GM19452 (cell line): ENCODE results near the gene ZNF554.
"Not testable (repeated sequence)": the region's sequence is repeated elsewhere in the genome, so short reads cannot be mapped to it uniquely, and the experiment has no call there.

Experiments used
- ATAC-seq: cut with Tn5 transposase; IDR thresholded peaks from one replicate; pipeline ENCODE4 v1.9.1; 2021; ENCODE audit not compliant: unreplicated experiment

ZNF554 gene

DNA sequence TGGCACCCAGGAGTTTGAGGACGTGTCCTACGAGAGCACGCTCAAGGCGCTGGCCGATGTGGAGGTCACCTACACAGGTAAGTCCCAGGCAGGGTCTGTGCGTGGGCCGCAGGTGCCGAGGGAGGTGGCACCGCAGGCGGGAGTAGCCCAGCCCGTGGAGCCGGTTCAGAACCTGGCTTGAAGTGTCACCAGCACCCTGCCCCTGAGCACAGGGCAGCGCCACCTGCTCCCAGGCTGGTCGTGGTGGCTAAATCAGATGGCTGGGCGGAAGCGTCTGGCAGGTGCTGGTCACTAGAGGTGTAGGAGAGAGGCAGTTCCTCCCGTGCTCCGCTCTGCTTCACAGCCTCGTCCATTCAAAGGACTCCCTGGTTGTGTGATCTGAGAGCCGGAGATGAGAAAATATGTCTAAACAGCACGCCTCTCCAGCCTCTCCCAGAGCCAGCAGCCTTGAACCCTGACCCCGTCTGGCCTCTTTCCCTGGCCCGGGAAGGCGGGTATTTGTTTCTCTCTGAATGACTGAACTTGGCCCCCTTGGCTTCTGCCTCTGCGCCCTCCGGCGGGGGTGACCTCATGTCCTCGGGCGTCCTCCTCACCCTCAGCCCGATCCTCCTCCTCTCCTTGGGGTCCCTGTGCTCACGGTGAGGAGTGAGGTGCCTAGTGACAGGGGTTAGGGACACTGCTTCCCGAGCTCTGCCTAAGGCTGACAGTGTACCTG, 29.0 kb upstream of the ZNF554 start:
- ATAC-seq, result no peak

DNA sequence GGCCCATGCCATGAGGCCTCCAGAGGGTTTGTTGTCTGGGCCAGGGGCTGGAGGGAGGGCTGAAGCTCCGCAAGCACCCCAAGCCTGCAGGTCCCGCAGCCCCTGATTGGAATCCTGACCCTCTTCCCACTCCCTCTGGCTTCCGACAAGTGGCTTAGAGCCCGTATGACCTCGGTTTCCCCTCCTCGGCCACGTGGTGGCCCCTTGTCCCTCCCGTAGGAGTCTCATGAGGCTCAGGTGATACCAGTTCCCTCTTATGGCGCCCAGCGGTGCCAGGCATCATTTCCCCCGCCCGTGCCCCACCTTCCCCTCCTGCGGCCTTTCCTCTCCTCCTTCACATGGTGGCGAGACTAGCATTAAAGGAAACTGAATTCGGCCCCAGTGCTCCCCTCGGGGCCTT, 28.2 kb upstream of the ZNF554 start:
- no peak for ATAC-seq

DNA sequence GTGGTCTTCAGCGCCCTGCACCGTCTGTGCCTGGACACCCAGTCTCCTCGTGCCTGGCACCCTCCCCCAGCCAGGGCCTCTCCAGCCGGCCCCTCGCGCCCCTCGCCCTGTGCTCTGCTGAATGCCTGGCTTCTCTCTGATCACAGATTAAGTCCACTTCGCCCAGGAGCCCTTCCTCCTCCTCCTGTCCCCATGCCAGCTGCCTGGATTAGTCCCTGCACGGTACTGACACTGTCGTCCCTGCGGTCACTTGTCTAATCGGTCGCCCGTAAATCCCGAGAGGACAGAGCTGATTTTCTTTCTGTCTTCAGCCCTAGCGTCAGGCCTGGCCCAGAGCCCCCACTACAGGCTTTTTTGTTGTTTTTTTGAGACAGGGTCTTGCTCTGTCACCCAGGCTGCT, 27.8 kb upstream of the ZNF554 start:
- no peak for ATAC-seq

DNA sequence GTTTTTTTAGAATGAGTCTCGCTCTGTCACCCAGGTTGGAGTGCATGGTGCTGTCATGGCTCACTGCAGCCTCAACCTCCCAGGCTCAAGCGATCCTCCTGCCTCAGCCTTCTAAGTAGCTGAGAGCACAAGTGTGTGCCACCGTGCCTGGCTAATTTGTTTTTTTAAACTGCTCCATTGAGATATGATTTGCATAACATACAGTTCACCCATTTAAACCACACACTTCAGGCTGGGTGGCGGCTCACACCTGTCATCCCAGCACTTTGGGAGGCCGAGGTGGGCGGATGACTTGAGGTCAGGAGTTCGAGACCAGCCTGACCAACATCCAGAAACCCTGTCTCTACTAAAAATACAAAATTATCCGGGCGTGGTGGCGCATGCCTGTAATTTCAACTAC, 27.0 kb upstream of the ZNF554 start:
- not testable (repeated sequence) for ATAC-seq

DNA sequence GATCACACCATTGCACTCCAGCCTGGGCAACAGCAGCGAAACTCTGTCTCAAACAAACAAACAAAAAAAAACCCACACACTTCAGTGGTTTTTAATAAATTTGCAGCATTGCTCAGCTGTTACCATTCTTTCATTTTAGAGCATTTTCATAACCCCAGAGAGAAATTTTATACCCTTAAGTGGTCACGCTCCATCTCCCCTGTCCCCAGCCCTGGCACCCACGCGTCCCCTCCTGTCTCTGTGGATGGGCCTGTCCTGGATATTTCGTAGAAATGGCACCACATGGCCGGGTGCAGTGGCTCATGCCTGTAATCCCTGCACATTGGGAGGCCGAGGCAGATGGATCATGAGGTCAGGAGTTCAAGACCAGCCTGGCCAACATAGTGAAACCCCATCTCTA, 26.5 kb upstream of the ZNF554 start:
- ATAC-seq, result no peak

DNA sequence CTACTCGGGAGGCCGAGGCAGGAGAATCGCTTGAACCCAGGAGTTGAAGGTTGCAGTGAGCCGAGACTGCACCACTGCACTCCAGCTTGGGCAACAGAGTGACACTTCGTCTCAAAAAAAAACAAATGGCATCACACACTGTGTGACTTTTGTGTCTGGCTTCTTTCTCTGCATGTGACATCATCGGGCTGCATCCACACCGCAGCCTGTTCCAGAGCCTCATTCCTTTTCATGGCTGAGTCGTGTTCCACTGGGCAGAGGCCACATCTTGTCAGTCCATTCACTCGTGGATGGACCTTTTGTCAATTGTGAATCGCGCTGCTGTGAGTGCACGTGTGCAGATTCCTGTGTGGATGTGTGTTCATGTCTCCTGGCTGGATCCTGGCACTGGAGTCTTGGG, 26.1 kb upstream of the ZNF554 start:
- ATAC-seq, result no peak

DNA sequence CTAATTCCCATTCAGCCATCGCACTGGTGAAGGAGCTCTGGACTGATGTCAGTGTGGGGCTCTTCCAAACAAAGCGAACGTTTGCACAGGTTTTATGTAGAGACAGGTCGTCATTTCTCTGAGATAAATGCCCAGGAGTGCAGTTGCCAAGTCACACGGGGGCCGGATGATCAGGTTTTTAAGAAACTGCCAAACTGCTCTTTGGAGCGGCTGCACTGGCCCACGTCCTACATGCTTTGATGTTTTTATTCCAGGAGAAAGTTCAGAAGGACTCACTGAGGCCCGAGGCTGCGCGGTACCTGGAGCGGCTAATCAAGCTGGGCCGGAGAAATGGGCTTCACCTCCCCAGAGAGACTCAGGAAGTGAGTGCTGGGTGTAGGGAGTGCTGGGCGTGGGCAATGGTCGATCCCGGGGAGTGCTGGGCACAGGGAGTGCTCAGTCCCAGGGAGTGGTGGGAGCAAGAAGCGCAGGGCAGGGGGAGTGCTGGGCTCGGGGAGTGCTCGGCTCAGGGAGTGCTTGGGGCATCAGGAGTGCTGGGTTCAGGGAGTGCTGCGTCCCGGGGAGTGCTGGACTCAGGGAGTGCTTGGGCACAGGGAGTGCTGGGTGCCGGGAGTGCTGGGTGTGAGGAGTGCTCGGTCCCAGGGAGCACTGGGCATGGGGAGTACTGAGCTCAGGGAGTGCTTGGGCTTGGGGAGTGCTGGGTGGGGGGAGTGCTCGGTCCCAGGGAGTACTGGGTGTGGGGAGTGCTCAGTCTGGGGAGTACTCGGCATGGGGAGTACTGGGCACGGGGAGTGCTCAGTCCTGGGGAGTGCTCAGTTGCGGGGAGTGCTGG, 23.6 kb upstream of the ZNF554 start:
- ATAC-seq, result no peak

DNA sequence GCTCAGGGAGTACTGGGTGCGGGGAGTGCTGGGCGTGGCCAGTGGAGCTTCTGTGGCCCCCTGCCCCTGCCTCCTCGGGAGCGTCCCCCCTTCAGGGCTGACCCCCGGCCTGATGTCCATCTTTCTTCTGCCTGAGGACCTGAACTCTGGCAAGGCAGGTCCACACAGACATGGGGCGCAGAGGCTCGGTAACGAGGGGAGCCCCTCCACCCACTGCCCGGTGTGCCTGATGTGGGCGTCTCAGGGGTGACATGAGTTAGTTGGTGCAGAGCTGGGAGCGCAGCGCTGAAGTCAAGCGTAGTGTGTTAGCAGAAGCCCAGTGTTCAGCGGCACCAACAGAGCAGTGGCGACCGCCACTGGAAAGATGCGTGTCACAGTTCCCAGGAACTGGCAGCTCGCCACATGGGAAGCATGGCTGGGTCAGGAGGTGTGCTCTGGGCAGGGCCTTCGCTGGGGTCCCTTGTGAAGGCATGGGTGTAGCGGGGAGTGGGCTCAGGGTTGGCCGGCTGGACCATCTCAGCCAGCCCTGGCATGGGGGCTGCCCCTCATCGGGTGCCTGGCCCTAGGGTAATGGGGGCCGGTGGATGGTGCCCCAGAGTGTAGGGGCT, 22.9 kb upstream of the ZNF554 start:
- ATAC-seq, result no peak

DNA sequence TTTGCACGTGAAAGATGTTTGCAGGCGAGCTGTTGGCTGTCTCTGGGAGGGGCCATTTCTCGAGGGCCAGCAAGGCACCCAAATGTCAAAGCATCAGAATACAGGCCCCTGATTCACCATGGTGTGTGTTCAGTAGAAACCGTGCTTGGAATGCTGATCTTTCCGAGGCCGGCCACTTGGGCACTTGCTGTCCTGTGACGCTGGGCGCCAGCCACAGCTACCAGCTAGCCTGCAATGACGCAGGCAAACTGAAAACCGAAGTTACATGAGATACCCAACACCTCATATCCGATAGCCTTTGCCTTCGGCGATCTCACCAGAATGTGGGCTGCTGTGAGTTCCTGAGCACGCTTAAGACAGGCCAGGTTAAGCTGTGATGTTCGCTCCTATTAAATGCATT, 22.4 kb upstream of the ZNF554 start:
- ATAC-seq, result no peak

DNA sequence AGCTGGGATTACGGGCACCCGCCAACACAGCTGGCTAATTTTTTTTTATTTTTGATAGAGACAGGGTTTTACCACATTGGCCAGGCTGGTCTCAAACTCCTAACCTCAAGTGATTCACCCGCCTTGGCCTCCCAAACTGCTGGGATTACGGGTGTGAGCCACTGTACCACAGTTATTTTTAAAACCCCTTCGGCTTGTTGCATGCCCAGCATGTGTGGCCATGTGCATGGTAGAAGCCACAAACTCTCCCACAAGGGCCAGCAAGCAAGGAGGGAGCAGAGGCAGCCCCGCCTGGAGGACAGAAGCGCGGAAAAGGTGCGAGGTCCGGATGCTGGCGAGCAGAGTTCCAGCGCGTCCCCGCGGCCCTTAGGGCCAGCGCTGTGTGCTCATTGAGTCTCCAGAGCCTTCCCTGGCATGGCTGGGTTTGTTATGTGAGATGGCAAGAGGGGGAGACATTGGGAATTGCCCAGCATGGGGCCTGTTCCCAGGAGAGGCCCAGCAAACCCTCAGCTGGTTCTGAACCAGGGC, 21.4 kb upstream of the ZNF554 start:
- ATAC-seq, result no peak

DNA sequence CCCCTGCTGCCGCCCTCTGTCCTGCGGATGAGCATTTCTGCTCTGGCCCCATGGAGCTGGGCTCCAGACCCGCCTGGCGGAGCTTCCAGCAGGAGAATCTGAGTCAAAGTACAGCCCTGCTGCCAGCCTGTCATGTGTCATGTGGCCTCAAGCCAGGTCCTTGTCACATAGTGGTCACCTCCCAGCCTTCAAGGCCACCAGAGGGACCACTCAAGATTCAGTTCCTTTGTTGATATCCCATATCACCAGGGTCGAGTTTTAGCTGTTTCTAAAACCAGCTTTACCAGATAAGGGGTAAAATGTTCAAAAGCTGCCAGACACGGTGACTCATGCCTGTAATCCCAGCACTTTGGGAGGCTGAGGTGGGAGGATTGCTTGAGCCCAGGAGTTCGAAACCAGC, 20.9 kb upstream of the ZNF554 start:
- ATAC-seq, result no peak

DNA sequence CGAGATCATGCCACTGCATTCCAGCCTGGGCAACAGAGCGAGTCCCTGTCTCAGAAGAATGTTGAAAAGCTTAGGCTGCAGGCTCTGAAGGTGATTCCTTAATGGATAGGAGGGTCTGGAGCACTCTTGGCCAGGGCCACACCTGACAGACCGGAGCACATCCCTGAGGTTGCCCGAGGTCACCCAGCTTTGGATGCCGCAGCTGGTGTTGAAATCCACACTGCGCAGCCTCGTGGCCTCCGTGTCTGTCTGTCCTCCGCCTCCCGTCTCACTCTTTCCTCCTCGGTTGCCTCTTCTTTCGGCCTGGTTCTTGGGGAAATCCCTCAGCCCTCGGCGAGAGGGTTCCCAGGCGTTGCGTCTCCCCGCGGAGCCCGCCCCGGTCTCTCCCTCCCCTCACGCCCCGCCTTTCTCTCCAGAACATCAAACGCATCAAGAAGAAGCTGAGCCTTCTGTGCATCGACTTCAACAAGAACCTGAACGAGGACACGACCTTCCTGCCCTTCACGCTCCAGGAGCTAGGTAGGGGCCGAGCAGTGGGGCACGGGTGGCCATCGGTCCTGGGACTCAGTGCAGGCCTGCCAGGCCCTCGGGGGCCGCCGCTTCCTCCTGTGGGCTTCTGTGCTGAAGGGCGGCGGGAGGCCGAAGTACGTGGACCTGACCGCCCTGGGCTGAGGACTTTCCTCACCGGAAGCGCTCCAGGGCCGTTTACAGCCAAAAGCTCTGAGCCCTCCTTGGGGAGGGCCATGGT, 20.2 kb upstream of the ZNF554 start:
- no peak for ATAC-seq

DNA sequence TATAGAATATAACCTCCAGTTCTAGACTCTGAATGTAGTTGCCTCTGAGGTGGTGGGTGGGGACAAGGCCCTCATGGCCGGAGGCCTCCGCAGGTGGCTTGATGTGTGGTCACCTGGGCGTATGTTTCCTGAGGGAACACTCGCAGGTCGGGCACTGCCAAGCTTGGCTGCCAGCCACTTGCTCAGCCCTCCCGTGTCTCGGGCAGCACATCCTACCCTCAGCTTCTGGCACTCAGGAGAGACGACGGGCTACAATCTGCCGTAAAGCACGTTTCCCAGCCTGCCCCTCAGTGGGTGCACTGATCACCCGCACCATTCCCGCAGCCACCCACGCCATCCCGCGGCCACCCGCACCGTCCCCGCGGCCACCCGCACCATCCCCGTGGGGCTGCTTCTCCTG, 19.2 kb upstream of the ZNF554 start:
- ATAC-seq, result no peak

DNA sequence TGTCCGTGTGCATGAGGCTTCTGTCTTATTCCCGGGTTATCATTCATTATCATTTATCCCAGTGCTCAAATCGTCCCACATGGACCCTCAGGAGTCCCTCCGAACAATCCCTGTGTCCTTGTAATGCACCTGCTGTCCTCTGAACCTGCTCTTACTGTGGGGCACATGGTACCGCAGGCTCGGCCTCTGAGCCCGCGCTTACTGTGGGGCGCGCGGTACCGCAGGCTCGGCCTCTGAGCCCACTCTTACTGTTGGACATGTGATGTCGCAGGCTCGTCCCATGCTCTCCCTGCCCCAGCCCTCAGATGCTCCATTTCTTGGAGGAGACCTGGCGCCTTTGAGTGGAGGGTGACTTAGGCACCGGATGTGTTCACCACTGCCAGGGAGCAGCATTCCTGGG, 16.8 kb upstream of the ZNF554 start:
- no peak for ATAC-seq

DNA sequence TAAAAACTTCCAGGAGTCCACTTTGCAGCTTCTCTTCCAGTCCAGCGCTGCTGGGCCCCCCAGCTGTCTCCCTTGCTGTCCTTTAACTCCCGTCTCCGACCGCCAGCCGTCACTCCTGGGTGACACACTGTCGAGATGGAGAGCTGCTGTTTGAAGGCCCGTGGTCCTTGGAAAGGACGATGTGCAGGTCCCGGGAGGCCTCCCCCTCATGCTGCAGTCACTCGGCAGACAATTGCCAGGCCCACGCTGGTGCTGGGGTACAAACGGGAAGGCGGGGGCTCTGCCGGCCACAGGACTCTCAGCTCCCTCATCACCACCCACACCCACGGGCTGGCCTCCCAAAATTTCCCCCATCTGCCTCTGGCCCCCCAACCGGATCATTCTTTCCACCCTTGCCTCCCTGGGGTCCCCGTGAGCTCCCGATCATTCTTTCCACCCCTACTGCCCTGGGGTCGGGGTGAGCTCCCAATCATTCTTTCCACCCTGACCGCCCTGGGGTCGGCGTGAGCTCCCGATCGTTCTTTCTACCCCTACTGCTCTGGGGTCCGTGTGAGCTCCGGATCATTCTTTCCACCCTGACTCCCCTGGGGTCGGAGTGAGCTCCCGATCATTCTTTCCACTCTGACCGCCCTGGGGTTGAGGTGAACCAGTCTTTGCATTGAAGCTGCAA, 16.0 kb upstream of the ZNF554 start:
- no peak for ATAC-seq

DNA sequence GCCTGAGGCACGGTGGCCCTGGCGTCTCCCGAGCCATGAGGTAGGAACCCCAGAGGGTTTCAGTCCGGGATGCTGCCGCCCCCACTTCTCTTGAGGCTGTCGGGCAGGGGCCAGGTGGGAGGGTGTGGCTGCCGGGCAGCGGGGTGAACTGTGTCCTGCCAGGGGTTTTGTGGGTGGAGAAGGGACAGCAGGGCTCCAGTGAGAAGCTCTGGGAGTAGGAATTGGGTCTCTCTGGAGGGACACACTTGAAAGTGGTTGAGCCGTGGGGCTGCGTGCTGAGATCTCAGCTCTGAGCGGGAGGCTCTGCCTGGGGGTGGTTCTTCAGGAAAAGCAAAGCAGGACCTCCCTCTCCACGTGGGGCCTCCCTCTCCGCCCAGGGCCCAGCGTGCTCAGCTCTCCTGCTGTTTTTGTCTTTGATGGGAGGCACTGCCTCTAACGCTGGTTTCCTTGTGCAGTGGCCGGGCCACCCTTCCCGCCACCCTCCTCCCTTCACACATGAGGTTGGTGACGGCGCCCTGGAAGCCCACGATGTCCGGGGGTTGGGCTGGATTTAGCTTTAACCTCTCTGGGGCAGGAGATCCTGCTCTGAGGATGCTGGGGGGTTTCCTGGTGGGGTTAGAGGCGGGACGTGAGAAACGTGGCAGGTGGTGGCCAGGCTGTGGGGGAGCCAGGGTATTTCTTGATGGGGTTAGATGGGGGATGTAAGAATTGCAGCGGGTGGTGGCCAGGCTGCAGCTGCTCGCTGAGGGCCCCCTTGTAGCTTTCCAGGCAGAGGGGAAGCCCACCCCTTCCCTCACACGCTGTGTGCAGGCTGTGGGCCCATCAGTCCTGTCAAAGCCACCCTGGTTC, 15.3 kb upstream of the ZNF554 start:
- ATAC-seq, result no peak

DNA sequence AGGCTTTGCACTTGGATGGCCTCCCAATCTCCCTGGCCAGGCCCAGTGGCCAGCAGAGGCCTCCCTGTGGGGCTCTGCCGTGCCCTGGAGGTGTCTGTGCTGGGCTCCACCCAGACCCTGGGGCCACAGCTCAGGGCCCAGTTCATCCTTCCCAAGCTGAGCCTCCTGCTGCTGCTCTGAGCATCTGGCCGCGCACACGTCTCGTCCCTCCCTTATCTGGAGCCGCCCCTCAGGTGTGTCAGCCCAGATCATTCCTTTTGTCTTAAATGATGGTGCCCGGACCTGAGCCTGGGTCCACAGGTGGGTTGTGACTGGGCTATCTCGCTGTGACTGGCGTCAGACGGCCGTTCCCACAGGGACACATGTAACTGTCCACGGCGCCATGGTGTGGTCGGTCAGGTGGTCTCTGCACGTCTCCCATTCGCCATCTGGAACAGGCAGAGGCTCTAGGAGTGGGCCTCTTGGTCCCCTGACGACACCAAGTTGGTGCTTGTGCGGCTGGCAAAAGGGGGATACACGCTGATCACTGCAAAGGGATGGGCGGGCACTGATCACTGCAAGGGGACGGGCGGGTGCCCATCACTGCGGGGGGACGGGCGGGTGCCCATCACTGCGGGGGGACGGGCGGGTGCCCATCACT, 14.3 kb upstream of the ZNF554 start:
- ATAC-seq, result no peak

DNA sequence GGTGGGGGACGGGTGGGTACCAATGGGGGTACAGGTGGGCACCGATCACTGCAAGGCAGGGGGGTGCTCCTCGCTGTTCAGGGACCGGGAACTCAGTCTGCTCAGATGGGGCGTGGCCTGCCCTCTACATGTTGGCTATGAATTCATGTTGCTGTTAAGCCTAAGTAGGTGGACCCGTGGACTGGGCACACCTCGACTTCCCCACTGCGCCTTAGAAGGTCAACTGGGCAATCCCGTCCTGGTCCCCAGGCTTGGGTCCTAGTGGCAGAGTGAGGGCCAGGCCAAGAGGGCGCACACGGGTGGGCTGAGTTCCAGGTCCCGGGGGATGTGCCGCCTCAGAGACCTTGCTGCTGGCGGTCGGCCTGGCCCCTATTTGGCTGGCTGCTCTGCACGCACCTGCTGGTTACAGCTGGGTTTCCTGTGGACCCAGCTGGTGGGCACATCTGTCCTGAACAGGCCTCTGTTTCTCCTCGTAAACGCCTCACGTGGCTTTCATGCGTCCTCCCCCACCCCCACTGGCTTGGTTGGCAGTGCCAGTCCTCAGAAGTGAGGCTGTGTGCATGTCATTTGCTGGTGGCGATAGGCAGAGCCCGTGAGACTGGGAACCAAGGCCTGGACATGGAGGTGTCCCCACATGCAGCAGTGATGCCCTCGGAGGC, 13.5 kb upstream of the ZNF554 start:
- ATAC-seq, result no peak
